ENCODE data around the gene TOLLIP. TPM values are rescaled to one million over a fixed set of nuclear protein-coding genes. Genes with fewer than 3 reads are reported as not detected.

Gene TOLLIP
- total and polyA plus RNA-seq, 9 of the 15 experiments (the other 6 are each of a cell fraction or from before 2014, with no cell fraction given), result 0.23 to 22.8 (median 7.1) TPM

DNA sequence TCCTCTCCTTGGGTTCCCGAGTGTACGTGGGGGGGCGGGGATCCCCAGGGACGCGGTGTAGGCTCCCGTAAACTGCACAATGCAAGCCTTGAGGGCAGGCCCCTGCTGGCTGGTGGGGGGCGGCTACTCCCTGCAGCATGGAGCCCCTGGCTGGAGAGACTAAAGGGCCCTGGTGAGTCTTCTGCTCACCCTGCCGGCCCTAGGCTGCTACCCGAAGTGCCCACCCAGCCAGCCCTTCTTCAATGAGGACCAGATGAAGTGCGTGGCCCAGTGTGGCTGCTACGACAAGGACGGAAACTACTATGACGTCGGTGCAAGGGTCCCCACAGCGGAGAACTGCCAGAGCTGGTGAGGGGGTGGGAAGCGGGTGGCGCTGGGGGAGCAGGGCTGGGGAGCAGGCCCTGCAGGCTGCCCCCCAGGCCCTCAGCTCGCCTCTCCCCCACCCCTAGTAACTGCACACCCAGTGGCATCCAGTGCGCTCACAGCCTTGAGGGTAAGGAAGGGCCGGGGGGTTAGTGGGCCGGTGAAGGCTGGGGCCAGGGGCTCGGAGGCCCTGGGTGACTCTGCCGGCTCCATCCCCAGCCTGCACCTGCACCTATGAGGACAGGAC lies 69.7 kb downstream of the TOLLIP start:
- FAIRE-seq (no peak), ATAC-seq (no peak), DNase-seq (ENCODE audit: extremely low read depth in 1 of 4, low spot score in 3 of 4) (no peak)
- Histone ChIP-seq H3K9me1 (ENCODE audit: control insufficient read depth, insufficient read depth, low read length) (no peaks in the 10 kb centered on the region), H4K20me1 (replicated peaks; ENCODE audit: control insufficient read depth, insufficient read depth, low read length) (peaks cover 16% of the 10 kb centered on the region; the same call in 1 of the 2 replicates), H3K36me3 (ENCODE audit: control insufficient read depth, insufficient read depth, low read length) (no peaks in the 10 kb centered on the region), H2AFZ (ENCODE audit: low read depth, low read length) (no peak overlapping the region), H3K79me2 (ENCODE audit: control insufficient read depth, insufficient read depth, low read length) (no peaks in the 10 kb centered on the region), H3K27ac (ENCODE audit: extremely low read depth, low read depth, low read length) (no peak overlapping the region), H3K9me3 (replicated peaks; ENCODE audit: control insufficient read depth, insufficient read depth, low read depth, low read length) (no peaks in the 10 kb centered on the region), H3K9ac (ENCODE audit: insufficient read depth in 1 of 2, low read depth in 2 of 2, low read length in 2 of 2) (no peak overlapping the region), H3K4me2 (ENCODE audit: insufficient read depth, low read length) (no peak overlapping the region), H3K4me1 (replicated peaks in 1 of 2; ENCODE audit: control insufficient read depth in 2 of 2, insufficient read depth in 2 of 2, low read length in 2 of 2) (peaks cover 0 to 27% of the 10 kb centered on the region in 2 experiments; a peak in 2 of 5 replicates), H3K4me3 (no peak overlapping the region), H3K27me3 (ENCODE audit: control insufficient read depth in 2 of 2, insufficient read depth in 2 of 2, low read length in 2 of 2) (peaks cover 0 to 44% of the 10 kb centered on the region in 2 experiments; a peak in 2 of 5 replicates)
- BruUV-seq (replicated peaks), result no TSS peak
- ChIA-PET POLR2A (interaction anchor here (0.5 to 0.6 kb wide), 2 partner anchors 22 to 394 kb away, joined by 3 read pairs; no protein-coding TSS in a partner anchor), CTCF (ENCODE audit: low intra/inter-chr PET ratio) (no interaction called here)
- 7% methylated on average over 17 of the region's 23 CpGs for WGBS (ENCODE audit: insufficient coverage, low coverage, missing lambda C conversion rate)
- intact Hi-C loops (cut with micrococcal nuclease) (no loop called here), in situ Hi-C loops (cut with MboI) (no loop called here)
- no peak for TF ChIP-seq KDM1A (IDR thresholded peaks at IDR 0.05)
- TF ChIP-seq BACH1 (tag; IDR thresholded peaks at IDR 0.05), result no peak
- TF ChIP-seq MYNN (IDR thresholded peaks at IDR 0.05), result no peak
- no peak for TF ChIP-seq MYNN (CRISPR knock-in tag; IDR thresholded peaks at IDR 0.05)
- no peak for TF ChIP-seq ZNF253 (CRISPR knock-in tag; conservative IDR thresholded peaks at IDR 0.05)
- TF ChIP-seq SIN3A (IDR thresholded peaks at IDR 0.05; ENCODE audit: borderline replicate concordance in 2 of 2, control insufficient read depth in 1 of 2, low read depth in 2 of 2, low read length in 2 of 2), result no peak
- no peak for TF ChIP-seq ZNF764 (CRISPR knock-in tag; IDR thresholded peaks at IDR 0.05; ENCODE audit: low read depth)
- no peak for TF ChIP-seq EWSR1 (IDR thresholded peaks at IDR 0.05; ENCODE audit: borderline replicate concordance, low read depth, partially characterized antibody)
- no peak for TF ChIP-seq PCBP2 (IDR thresholded peaks at IDR 0.05; ENCODE audit: low read depth, low read length, poor library complexity, severe bottlenecking)
- TF ChIP-seq ZNF121 (CRISPR knock-in tag; conservative IDR thresholded peaks at IDR 0.05), result no peak
- TF ChIP-seq CC2D1A (IDR thresholded peaks at IDR 0.05), result no peak
- no peak for TF ChIP-seq TRIM24 (IDR thresholded peaks at IDR 0.05)
- no peak for TF ChIP-seq ZNF583 (CRISPR knock-in tag; IDR thresholded peaks at IDR 0.05)
- no peak for TF ChIP-seq ELF1 (tag; IDR thresholded peaks at IDR 0.05)
- TF ChIP-seq XRCC4 (IDR thresholded peaks at IDR 0.05; ENCODE audit: extremely low read depth, insufficient read depth, insufficient read length), result no peak
- no peak for TF ChIP-seq POLR3A (IDR thresholded peaks at IDR 0.05; ENCODE audit: borderline replicate concordance, extremely low read depth, insufficient read depth, insufficient read length)
- TF ChIP-seq ZNF592 (IDR thresholded peaks at IDR 0.05), result no peak
- TF ChIP-seq PCBP1 (IDR thresholded peaks at IDR 0.05; ENCODE audit: low read depth, low read length, poor library complexity, severe bottlenecking), result no peak
- no peak for TF ChIP-seq HCFC1 (IDR thresholded peaks at IDR 0.05; ENCODE audit: low read depth, low read length)
- no peak for TF ChIP-seq DDX20 (tag; IDR thresholded peaks at IDR 0.05; ENCODE audit: low read depth)

Measured in K562 (cell line).